Neuronal stem cell (in vitro differentiated cells): ENCODE results near the gene FEZF1.

Source experiments
- DNase-seq: peaks from one replicate; pipeline ENCODE4 v3.0.0-alpha.2; 2013; ENCODE audit warnings: low spot score
- H2AFZ ChIP-seq: one replicate; pipeline ENCODE4 v1.6.1; 2013; ENCODE audit warnings: mild to moderate bottlenecking, low read length, inconsistent platforms
- H2AK5ac ChIP-seq: 2 replicates; pipeline ENCODE4 v1.6.1; 2013; ENCODE audit warnings: low read depth, mild to moderate bottlenecking, inconsistent platforms, low read length, moderate library complexity, mixed read lengths
- H2BK120ac ChIP-seq: 2 replicates; pipeline ENCODE4 v1.6.1; 2013; ENCODE audit warnings: low read depth, mild to moderate bottlenecking, inconsistent platforms, low read length, moderate library complexity, mixed read lengths
- H2BK12ac ChIP-seq: one replicate; pipeline ENCODE4 v1.6.1; 2013; ENCODE audit warnings: low read length, inconsistent platforms
- H2BK15ac ChIP-seq: 2 replicates; pipeline ENCODE4 v1.6.1; 2013; ENCODE audit warnings: mild to moderate bottlenecking, low read length, inconsistent platforms, mixed read lengths
- H2BK5ac ChIP-seq: one replicate; pipeline ENCODE4 v1.6.1; 2013; ENCODE audit warnings: inconsistent platforms, mild to moderate bottlenecking, low read length, moderate library complexity
- H3K14ac ChIP-seq: one replicate; pipeline ENCODE4 v1.6.1; 2013; ENCODE audit warnings: low read length, inconsistent platforms
- H3K18ac ChIP-seq: 2 replicates; pipeline ENCODE4 v1.6.1; 2013; ENCODE audit warnings: low read length, inconsistent platforms
- H3K23ac ChIP-seq: 2 replicates; pipeline ENCODE4 v1.6.1; 2013; ENCODE audit warnings: low read depth, mild to moderate bottlenecking, mixed read lengths, low read length, inconsistent platforms; ENCODE audit not compliant: poor library complexity
- H3K27ac ChIP-seq: replicated peaks from 3 replicates; pipeline ENCODE4 v1.5.1; 2013; ENCODE audit warnings: low read length, inconsistent platforms
- H3K27me3 ChIP-seq, 3 experiments: 2 replicates each; pipeline ENCODE4 v1.6.1; 2013; ENCODE audit warnings: low read length in 3 of 3, mild to moderate bottlenecking in 2 of 3, inconsistent platforms in 1 of 3, low read depth in 1 of 3, mixed read lengths in 1 of 3, moderate library complexity in 1 of 3; ENCODE audit not compliant: control insufficient read depth in 3 of 3, insufficient read depth in 3 of 3
- H3K36me3 ChIP-seq, 2 donors: replicated peaks in 1 of 2; 2 replicates each; pipeline ENCODE4 v1.6.1; 2013; ENCODE audit warnings: low read length in 2 of 2; ENCODE audit not compliant: control insufficient read depth in 2 of 2, insufficient read depth in 2 of 2
- H3K4ac ChIP-seq: 2 replicates; pipeline ENCODE4 v1.6.1; 2013; ENCODE audit warnings: inconsistent platforms, mild to moderate bottlenecking, low read length, moderate library complexity
- H3K4me1 ChIP-seq, 2 donors: 1 replicate in 1 of 2; 2 replicates in 1 of 2; pipeline ENCODE4 v1.6.1; 2013; ENCODE audit warnings: low read length in 2 of 2, low read depth in 1 of 2; ENCODE audit not compliant: control insufficient read depth in 2 of 2, insufficient read depth in 1 of 2
- H3K4me2 ChIP-seq: one replicate; pipeline ENCODE4 v1.6.1; 2013; ENCODE audit warnings: mild to moderate bottlenecking, low read length, inconsistent platforms; ENCODE audit not compliant: insufficient read depth, poor library complexity, severe bottlenecking
- H3K4me3 ChIP-seq, 2 donors: 2 replicates each; pipeline ENCODE4 v1.5.1; 2013; ENCODE audit warnings: low read length in 2 of 2, mild to moderate bottlenecking in 2 of 2, inconsistent platforms in 1 of 2, moderate library complexity in 1 of 2
- H3K79me1 ChIP-seq: one replicate; pipeline ENCODE4 v1.6.1; 2013; ENCODE audit warnings: low read depth, mild to moderate bottlenecking, inconsistent platforms, low read length, moderate library complexity
- H3K9ac ChIP-seq: one replicate; pipeline ENCODE4 v1.6.1; 2013; ENCODE audit warnings: mild to moderate bottlenecking, low read depth, low read length, inconsistent platforms; ENCODE audit not compliant: poor library complexity
- H3K9me3 ChIP-seq, 2 donors: replicated peaks in 1 of 2; 2 replicates each; pipeline versions ENCODE3 to v1.6.1; 2013; ENCODE audit warnings: low read length in 2 of 2, mild to moderate bottlenecking in 2 of 2, inconsistent platforms in 1 of 2, low read depth in 1 of 2, mixed read lengths in 1 of 2, moderate library complexity in 1 of 2; ENCODE audit not compliant: control insufficient read depth in 2 of 2, insufficient read depth in 1 of 2
- H4K8ac ChIP-seq: one replicate; pipeline ENCODE4 v1.6.1; 2013; ENCODE audit warnings: low read depth, mild to moderate bottlenecking, inconsistent platforms, low read length, moderate library complexity
- H4K91ac ChIP-seq: one replicate; pipeline ENCODE4 v1.6.1; 2013; ENCODE audit warnings: low read length, low read depth, mild to moderate bottlenecking, inconsistent platforms; ENCODE audit not compliant: poor library complexity
- WGBS, 2 donors: extraction: QIAGEN DNeasy Blood & Tissue Kit; methylation state at CpG; one replicate each; pipeline ENCODE4 v1.1.7; 2013; ENCODE audit warnings: missing lambda C conversion rate in 2 of 2, mixed read lengths in 1 of 2; ENCODE audit not compliant: insufficient read length in 2 of 2, insufficient replicate concordance in 1 of 2; ENCODE audit errors: extremely low coverage in 2 of 2; 5-methylcytosine and 5-hydroxymethylcytosine counted together

The FEZF1 gene

DNA sequence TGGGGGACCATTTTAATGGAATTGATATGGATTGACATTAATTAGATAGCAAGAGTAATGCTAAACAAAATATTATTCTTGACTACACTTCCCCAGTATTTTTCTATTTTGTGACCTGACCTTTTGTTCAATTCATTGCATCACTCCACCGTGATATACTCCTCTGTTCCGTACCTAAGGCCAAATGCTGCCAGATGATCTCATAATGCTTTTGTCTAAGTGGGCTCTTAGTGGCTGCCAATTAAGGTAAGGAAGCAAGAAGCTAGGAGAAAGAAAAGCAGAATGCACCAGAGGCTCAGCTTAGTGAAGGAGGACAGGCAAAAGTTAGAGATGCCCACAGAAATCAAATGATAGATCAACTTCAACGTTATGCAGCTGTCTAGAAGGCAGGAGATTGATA is 36.4 kb downstream of the FEZF1 start:
- Histone ChIP-seq H2AK5ac (no peak overlapping the region), H3K23ac (no peak overlapping the region), H4K91ac (no peak overlapping the region), H2AFZ (no peak overlapping the region), H3K4ac (no peak overlapping the region), H3K18ac (no peak overlapping the region), H3K27me3 (peaks cover 0 to 11% (median 0%) of the 10 kb centered on the region in 3 experiments), H3K4me3 (no peak overlapping the region), H2BK12ac (no peak overlapping the region), H4K8ac (no peak overlapping the region), H3K36me3 (no peaks in the 10 kb centered on the region), H3K4me2 (no peak overlapping the region), H3K14ac (no peak overlapping the region), H3K9ac (no peak overlapping the region), H2BK5ac (no peak overlapping the region), H3K9me3 (no peaks in the 10 kb centered on the region), H3K4me1 (no peaks in the 10 kb centered on the region), H2BK120ac (no peak overlapping the region), H3K27ac (no peak overlapping the region), H2BK15ac (no peak overlapping the region), H3K79me1 (no peaks in the 10 kb centered on the region)
- DNase-seq = no peak
- no CpG with 5 or more reads among the region's 3 CpGs for WGBS, 2 donors

DNA sequence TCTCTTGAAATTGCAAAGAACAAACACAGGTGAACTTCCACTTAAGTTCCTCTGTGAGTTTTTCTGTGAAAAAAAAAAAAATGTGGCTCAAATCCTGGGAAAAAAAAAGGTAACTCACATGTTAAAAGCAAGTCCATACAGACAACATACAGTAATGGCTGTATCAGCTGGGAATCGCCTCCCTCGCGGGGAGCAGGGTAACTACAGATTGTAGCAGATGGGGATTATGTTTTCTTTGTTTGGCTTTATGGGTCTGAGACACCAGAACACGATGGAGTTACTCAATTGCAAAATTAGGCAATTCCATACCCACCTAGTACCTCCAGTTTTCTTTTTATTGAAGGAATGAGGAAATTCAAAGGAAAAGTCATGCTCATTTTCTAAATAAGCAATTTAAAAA is 42.3 kb downstream of the FEZF1 start:
- no peaks in the 10 kb centered on the region for H3K9me3 ChIP-seq
- H3K18ac ChIP-seq = no peak overlapping the region
- no peak overlapping the region for H2AK5ac ChIP-seq
- no peak overlapping the region for H2BK15ac ChIP-seq
- H2AFZ ChIP-seq = no peak overlapping the region
- no peaks in the 10 kb centered on the region for H3K79me1 ChIP-seq
- no peak overlapping the region for H2BK5ac ChIP-seq
- H4K91ac ChIP-seq = no peak overlapping the region
- H2BK12ac ChIP-seq = no peak overlapping the region
- H3K36me3 ChIP-seq = no peaks in the 10 kb centered on the region
- H3K4ac ChIP-seq = no peak overlapping the region
- H2BK120ac ChIP-seq = no peak overlapping the region
- no CpG with 5 or more reads among the region's 4 CpGs for WGBS, 2 donors
- H3K4me2 ChIP-seq = no peak overlapping the region
- H3K4me3 ChIP-seq = no peak overlapping the region
- no peak overlapping the region for H4K8ac ChIP-seq
- H3K4me1 ChIP-seq = peaks cover 0 to 3% of the 10 kb centered on the region in 2 donors
- H3K27ac ChIP-seq = no peak overlapping the region
- H3K9ac ChIP-seq = no peak overlapping the region
- no peak overlapping the region for H3K23ac ChIP-seq
- peaks cover 0 to 21% (median 0%) of the 10 kb centered on the region in 3 experiments for H3K27me3 ChIP-seq
- DNase-seq = no peak
- H3K14ac ChIP-seq = no peak overlapping the region

DNA sequence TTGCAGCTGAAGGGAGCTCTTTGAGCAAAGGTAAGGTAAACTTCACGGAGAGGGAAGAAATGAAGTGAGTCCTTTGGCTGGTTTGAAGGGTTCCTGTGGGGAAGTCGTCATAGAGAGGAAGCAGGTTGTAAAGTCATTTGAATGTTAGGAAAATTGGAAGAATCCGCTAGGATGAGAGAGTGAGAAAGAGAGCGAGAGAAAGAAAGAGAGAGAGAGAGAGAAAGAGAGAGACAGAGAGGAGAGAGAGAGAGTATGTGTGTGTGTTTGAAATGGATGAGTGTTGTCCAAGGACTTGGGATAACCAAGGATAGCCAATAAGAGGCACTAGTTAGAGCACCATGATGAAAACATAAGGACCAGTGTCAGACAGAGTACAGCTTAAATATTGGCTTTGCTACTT is 43.1 kb downstream of the FEZF1 start:
- Histone ChIP-seq H3K23ac (no peak overlapping the region), H4K91ac (no peak overlapping the region), H2AFZ (no peak overlapping the region), H2BK5ac (no peak overlapping the region), H3K4me1 (peaks cover 0 to 3% of the 10 kb centered on the region in 2 donors), H3K4me2 (no peak overlapping the region), H3K14ac (no peak overlapping the region), H3K18ac (no peak overlapping the region), H3K4me3 (no peak overlapping the region), H2BK12ac (no peak overlapping the region), H3K27ac (no peak overlapping the region), H3K4ac (no peak overlapping the region), H2AK5ac (no peak overlapping the region), H2BK120ac (no peak overlapping the region), H3K79me1 (no peaks in the 10 kb centered on the region), H3K27me3 (peaks cover 0 to 28% (median 0%) of the 10 kb centered on the region in 3 experiments), H3K9me3 (no peaks in the 10 kb centered on the region), H4K8ac (no peak overlapping the region), H2BK15ac (no peak overlapping the region), H3K36me3 (no peaks in the 10 kb centered on the region), H3K9ac (no peak overlapping the region)
- WGBS, 2 donors = 100% methylated on average over 2 of the region's 4 CpGs; no CpG with 5 or more reads in 1 of the 2 donors
- DNase-seq = no peak

DNA sequence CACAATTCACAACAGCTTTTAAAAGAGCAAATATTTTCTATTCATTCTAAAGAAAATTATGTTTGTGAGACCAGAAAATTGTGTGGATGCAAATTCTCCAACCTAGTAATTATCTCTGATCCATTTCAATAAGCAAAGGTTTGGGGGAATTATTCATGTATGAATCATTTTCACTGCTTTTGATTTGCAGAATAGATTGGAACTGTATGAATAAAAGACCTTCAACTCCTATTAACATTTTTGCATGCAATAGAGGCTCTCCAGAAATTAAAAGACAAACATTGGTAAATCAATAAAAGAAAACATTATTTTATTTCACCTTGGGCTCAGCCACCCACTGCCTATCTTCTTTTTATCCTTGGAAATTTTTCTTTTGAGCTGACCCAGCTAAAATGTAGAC is 43.5 kb downstream of the FEZF1 start:
- no peak overlapping the region for H2BK120ac ChIP-seq
- H2BK15ac ChIP-seq = no peak overlapping the region
- peaks cover 0 to 30% (median 0%) of the 10 kb centered on the region in 3 experiments for H3K27me3 ChIP-seq
- H3K9ac ChIP-seq = no peak overlapping the region
- H3K4me3 ChIP-seq = no peak overlapping the region
- H3K4ac ChIP-seq = no peak overlapping the region
- no peak for DNase-seq
- no peak overlapping the region for H4K8ac ChIP-seq
- no peak overlapping the region for H4K91ac ChIP-seq
- no peak overlapping the region for H2BK12ac ChIP-seq
- H3K4me2 ChIP-seq = no peak overlapping the region
- H3K23ac ChIP-seq = no peak overlapping the region
- H3K4me1 ChIP-seq = peaks cover 0 to 3% of the 10 kb centered on the region in 2 donors
- no peak overlapping the region for H3K27ac ChIP-seq
- H3K14ac ChIP-seq = no peak overlapping the region
- no peak overlapping the region for H3K18ac ChIP-seq
- no peaks in the 10 kb centered on the region for H3K79me1 ChIP-seq
- no peaks in the 10 kb centered on the region for H3K9me3 ChIP-seq
- no peaks in the 10 kb centered on the region for H3K36me3 ChIP-seq
- H2AFZ ChIP-seq = no peak overlapping the region
- no peak overlapping the region for H2BK5ac ChIP-seq
- H2AK5ac ChIP-seq = no peak overlapping the region
